ENCODE results near the gene SYT17.

- TF ChIP-seq ZC3H10 (CRISPR knock-in tag; IDR thresholded peaks at IDR 0.05) = no peak
- TF ChIP-seq ZNF70 (CRISPR knock-in tag; IDR thresholded peaks at IDR 0.05) = no peak
- TF ChIP-seq ZFP30 (CRISPR knock-in tag; IDR thresholded peaks at IDR 0.05) = no peak
- TF ChIP-seq, protein P1, sequence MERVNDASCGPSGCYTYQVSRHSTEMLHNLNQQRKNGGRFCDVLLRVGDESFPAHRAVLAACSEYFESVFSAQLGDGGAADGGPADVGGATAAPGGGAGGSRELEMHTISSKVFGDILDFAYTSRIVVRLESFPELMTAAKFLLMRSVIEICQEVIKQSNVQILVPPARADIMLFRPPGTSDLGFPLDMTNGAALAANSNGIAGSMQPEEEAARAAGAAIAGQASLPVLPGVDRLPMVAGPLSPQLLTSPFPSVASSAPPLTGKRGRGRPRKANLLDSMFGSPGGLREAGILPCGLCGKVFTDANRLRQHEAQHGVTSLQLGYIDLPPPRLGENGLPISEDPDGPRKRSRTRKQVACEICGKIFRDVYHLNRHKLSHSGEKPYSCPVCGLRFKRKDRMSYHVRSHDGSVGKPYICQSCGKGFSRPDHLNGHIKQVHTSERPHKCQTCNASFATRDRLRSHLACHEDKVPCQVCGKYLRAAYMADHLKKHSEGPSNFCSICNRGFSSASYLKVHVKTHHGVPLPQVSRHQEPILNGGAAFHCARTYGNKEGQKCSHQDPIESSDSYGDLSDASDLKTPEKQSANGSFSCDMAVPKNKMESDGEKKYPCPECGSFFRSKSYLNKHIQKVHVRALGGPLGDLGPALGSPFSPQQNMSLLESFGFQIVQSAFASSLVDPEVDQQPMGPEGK (CRISPR knock-in tag; IDR thresholded peaks at IDR 0.05; ENCODE audit: borderline replicate concordance) = no peak
- TF ChIP-seq, protein P2, sequence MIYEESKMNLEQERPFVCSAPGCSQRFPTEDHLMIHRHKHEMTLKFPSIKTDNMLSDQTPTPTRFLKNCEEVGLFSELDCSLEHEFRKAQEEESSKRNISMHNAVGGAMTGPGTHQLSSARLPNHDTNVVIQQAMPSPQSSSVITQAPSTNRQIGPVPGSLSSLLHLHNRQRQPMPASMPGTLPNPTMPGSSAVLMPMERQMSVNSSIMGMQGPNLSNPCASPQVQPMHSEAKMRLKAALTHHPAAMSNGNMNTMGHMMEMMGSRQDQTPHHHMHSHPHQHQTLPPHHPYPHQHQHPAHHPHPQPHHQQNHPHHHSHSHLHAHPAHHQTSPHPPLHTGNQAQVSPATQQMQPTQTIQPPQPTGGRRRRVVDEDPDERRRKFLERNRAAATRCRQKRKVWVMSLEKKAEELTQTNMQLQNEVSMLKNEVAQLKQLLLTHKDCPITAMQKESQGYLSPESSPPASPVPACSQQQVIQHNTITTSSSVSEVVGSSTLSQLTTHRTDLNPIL (CRISPR knock-in tag; IDR thresholded peaks at IDR 0.05; ENCODE audit: low read depth) = no peak
- TF ChIP-seq, protein P3, sequence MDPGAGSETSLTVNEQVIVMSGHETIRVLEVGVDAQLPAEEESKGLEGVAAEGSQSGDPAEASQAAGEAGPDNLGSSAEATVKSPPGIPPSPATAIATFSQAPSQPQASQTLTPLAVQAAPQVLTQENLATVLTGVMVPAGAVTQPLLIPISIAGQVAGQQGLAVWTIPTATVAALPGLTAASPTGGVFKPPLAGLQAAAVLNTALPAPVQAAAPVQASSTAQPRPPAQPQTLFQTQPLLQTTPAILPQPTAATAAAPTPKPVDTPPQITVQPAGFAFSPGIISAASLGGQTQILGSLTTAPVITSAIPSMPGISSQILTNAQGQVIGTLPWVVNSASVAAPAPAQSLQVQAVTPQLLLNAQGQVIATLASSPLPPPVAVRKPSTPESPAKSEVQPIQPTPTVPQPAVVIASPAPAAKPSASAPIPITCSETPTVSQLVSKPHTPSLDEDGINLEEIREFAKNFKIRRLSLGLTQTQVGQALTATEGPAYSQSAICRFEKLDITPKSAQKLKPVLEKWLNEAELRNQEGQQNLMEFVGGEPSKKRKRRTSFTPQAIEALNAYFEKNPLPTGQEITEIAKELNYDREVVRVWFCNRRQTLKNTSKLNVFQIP (CRISPR knock-in tag; IDR thresholded peaks at IDR 0.05; ENCODE audit: borderline replicate concordance, low read depth) = no peak
- no peak for TF ChIP-seq ZNF8 (CRISPR knock-in tag; IDR thresholded peaks at IDR 0.05)
- TF ChIP-seq RARB (CRISPR knock-in tag; IDR thresholded peaks at IDR 0.05) = no peak
Observed at GRCh38 chr16:19210968-19211367, 42.9 kb downstream of the SYT17 start.
